ENCODE results near the gene PHF21A.

- TF ChIP-seq CTCF (IDR thresholded peaks at IDR 0.05; ENCODE audit: low read depth, low read length) (no peak), POLR2A (IDR thresholded peaks at IDR 0.05; ENCODE audit: extremely low read depth, insufficient read length) (no peak)
Observed at GRCh38 chr11:46107408-46107718, 13.9 kb downstream of the PHF21A start.

All from NB4 (cell line).